KMS-11 (cell line): ENCODE data around the gene SRP72.
A peak's percentile ranks its signal among the peaks of the same experiment; 100 is the strongest.

Experiments
- H2AFZ ChIP-seq: fragments of 200-600 bp; sonication (generic); 2 replicates; pipeline ENCODE4 v1.6.1; 2016; ENCODE audit warnings: antibody characterized with exemption, mixed run types, low read depth
- H3K27ac ChIP-seq: fragments of 200-600 bp; sonication (generic); 2 replicates; pipeline ENCODE4 v1.6.1; 2016; ENCODE audit warnings: mild to moderate bottlenecking, mixed run types
- H3K27me3 ChIP-seq: fragments of 200-600 bp; sonication (generic); 2 replicates; pipeline ENCODE4 v1.6.1; 2017; ENCODE audit warnings: mild to moderate bottlenecking, low read depth, mixed run types, moderate library complexity; ENCODE audit not compliant: insufficient read depth
- H3K36me3 ChIP-seq: fragments of 200-600 bp; sonication (generic); 2 replicates; pipeline ENCODE4 v1.6.1; 2017; ENCODE audit warnings: mild to moderate bottlenecking, mixed run types; ENCODE audit not compliant: insufficient read depth
- H3K4me1 ChIP-seq: fragments of 200-600 bp; sonication (generic); 2 replicates; pipeline ENCODE4 v1.6.1; 2016; ENCODE audit warnings: mild to moderate bottlenecking, low read depth, mixed run types; ENCODE audit not compliant: poor library complexity, severe bottlenecking
- H3K4me2 ChIP-seq: fragments of 200-600 bp; sonication (generic); 2 replicates; pipeline ENCODE4 v1.7.0; 2016; ENCODE audit warnings: mild to moderate bottlenecking, mixed run types
- H3K4me3 ChIP-seq: fragments of 200-600 bp; sonication (generic); IDR thresholded peaks from 2 replicates; pipeline ENCODE4 v1.6.1; 2017; ENCODE audit warnings: low read depth, low read length, mixed read lengths; ENCODE audit not compliant: insufficient read depth
- H3K79me2 ChIP-seq: fragments of 200-600 bp; sonication (generic); 2 replicates; pipeline ENCODE4 v1.6.1; 2016; ENCODE audit warnings: low read depth, mixed run types; ENCODE audit not compliant: insufficient read depth
- H3K9ac ChIP-seq: fragments of 200-600 bp; sonication (generic); 2 replicates; pipeline ENCODE4 v1.6.1; 2016; ENCODE audit warnings: mild to moderate bottlenecking, mixed run types
- H4K20me1 ChIP-seq: fragments of 200-600 bp; sonication (generic); 2 replicates; pipeline ENCODE4 v1.6.1; 2016; ENCODE audit warnings: mild to moderate bottlenecking, mixed run types; ENCODE audit not compliant: insufficient read depth
- TF ChIP-seq, protein P1 (sequence below): fragments of 200-600 bp; sonication (generic); conservative IDR thresholded peaks from 2 replicates; pipeline ENCODE4 v1.6.1; 2017; ENCODE audit warnings: low read depth, mild to moderate bottlenecking, antibody characterized with exemption, low read length, moderate library complexity, mixed read lengths

Gene SRP72

GRCh38 chr4:56426273-56426672, 41.1 kb upstream of the SRP72 start:
- H3K79me2 ChIP-seq: peaks cover 100% of the 10 kb centered on the region
- H3K27me3 ChIP-seq: no peaks in the 10 kb centered on the region
- peaks cover 46% of the 10 kb centered on the region for H3K4me1 ChIP-seq
- H3K27ac ChIP-seq: no peak overlapping the region
- peaks cover 77% of the 10 kb centered on the region for H4K20me1 ChIP-seq
- H2AFZ ChIP-seq: no peak overlapping the region
- no peak overlapping the region for H3K4me3 ChIP-seq
- no peaks in the 10 kb centered on the region for H3K36me3 ChIP-seq
- H3K4me2 ChIP-seq: no peak overlapping the region
- TF ChIP-seq, protein P1, sequence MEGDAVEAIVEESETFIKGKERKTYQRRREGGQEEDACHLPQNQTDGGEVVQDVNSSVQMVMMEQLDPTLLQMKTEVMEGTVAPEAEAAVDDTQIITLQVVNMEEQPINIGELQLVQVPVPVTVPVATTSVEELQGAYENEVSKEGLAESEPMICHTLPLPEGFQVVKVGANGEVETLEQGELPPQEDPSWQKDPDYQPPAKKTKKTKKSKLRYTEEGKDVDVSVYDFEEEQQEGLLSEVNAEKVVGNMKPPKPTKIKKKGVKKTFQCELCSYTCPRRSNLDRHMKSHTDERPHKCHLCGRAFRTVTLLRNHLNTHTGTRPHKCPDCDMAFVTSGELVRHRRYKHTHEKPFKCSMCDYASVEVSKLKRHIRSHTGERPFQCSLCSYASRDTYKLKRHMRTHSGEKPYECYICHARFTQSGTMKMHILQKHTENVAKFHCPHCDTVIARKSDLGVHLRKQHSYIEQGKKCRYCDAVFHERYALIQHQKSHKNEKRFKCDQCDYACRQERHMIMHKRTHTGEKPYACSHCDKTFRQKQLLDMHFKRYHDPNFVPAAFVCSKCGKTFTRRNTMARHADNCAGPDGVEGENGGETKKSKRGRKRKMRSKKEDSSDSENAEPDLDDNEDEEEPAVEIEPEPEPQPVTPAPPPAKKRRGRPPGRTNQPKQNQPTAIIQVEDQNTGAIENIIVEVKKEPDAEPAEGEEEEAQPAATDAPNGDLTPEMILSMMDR: no peak
- H3K9ac ChIP-seq: no peak overlapping the region

- Histone ChIP-seq H3K4me3 (no peak overlapping the region), H3K27ac (no peak overlapping the region), H3K4me1 (peaks cover 54% of the 10 kb centered on the region), H3K36me3 (peaks cover 4% of the 10 kb centered on the region; the same call in 1 of the 2 replicates), H3K9ac (no peak overlapping the region), H4K20me1 (peaks cover 84% of the 10 kb centered on the region), H3K4me2 (no peak overlapping the region), H3K79me2 (peaks cover 100% of the 10 kb centered on the region), H3K27me3 (no peaks in the 10 kb centered on the region), H2AFZ (no peak overlapping the region)
- TF ChIP-seq, protein P1: no peak
Measured at GRCh38 chr4:56427179-56427578, 40.2 kb upstream of the SRP72 start.

DNA sequence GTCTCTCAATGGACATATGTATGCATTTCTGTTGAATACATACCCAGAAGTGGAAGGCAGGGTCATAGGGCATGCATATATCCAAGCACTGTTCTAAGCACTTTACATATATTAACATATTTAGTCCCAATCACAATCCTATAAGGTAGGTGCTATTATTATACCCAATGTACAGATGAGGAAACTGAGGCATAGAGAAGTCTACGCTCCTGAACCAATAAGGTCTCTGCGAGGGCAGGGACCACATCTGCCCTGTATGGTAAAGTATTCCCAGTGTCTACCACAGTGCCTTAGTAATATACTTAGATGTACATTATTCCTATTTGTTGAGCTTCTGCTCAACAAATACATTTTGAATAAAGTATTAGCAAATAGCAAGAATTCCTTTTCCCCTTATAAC, 37.2 kb upstream of the SRP72 start:
- H3K4me3 ChIP-seq: no peak overlapping the region
- peaks cover 36% of the 10 kb centered on the region for H3K4me1 ChIP-seq
- no peak overlapping the region for H3K27ac ChIP-seq
- H3K27me3 ChIP-seq: no peaks in the 10 kb centered on the region
- H3K36me3 ChIP-seq: peaks cover 4% of the 10 kb centered on the region; the same call in 1 of the 2 replicates
- TF ChIP-seq, protein P1: no peak
- H3K9ac ChIP-seq: no peak overlapping the region
- H3K79me2 ChIP-seq: peaks cover 99% of the 10 kb centered on the region
- H4K20me1 ChIP-seq: peaks cover 59% of the 10 kb centered on the region
- H2AFZ ChIP-seq: no peak overlapping the region
- no peak overlapping the region; the same call in 1 of the 2 replicates for H3K4me2 ChIP-seq

GRCh38 chr4:56433280-56433679, 34.1 kb upstream of the SRP72 start:
- Histone ChIP-seq H3K36me3 (peaks cover 4% of the 10 kb centered on the region; the same call in 1 of the 2 replicates), H4K20me1 (peaks cover 40% of the 10 kb centered on the region), H3K4me2 (peak overlapping the region; percentile 73), H3K9ac (peak overlapping the region; percentile 94; the same call in 1 of the 2 replicates), H3K4me3 (no peak overlapping the region), H3K27me3 (no peaks in the 10 kb centered on the region), H3K79me2 (peaks cover 90% of the 10 kb centered on the region), H2AFZ (no peak overlapping the region), H3K4me1 (peaks cover 29% of the 10 kb centered on the region), H3K27ac (peak overlapping the region; percentile 92; the same call in 1 of the 2 replicates)
- TF ChIP-seq, protein P1: no peak
